SKM-1 (cell line): Measurements from ENCODE around the gene RAP1GAP2.
"Not testable (repeated sequence)": the region's sequence is repeated elsewhere in the genome, so short reads cannot be mapped to it uniquely, and the experiment has no call there.

Experiments
- DNase-seq: peaks from one replicate; lab custom pipeline; 2025; ENCODE audit not compliant: unreplicated experiment; lab: John Stamatoyannopoulos, UW

RAP1GAP2 gene

GRCh38 chr17:2991396-2992180 is 195.3 kb downstream of the RAP1GAP2 start:
- not testable (repeated sequence) for DNase-seq

DNA sequence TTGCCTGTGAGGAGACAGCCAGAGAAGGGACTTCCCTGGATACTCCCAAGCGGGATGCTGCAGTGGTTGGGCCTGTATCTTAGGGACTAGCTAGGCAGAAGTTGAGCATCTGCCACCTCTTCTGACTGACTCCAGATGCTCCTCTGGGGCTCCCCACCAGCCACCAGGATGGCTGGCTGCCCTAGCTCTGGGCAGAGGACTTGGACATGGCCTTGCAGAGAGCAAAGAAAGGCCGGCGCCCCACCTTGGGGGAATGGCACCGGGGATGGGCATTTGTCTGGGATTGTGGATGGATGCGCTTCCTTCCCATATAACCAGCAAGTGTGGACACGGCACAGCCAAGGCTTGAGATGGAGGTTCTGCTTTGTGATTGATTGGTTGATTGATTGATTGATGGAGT is 198.2 kb downstream of the RAP1GAP2 start:
- no peak for DNase-seq

DNA sequence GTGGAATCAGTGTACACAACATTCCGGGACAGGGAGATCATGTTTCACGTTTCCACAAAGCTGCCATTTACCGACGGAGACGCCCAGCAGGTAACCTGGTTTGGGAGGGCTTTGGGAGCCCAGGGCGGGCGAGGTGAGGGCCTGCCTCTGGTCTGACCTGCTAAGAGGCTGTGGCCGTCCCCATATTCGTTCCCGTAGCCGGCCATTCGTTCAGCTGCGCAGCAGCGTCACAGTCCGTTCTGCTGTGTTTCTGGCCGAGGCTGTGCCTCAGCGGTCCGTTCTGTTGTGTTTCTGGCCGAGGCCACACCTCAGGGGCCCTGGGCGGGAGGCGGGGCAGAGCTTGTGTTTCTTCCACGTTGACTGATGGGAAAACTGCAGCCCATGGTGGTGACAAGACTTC is 199.1 kb downstream of the RAP1GAP2 start:
- DNase-seq: no peak

DNA sequence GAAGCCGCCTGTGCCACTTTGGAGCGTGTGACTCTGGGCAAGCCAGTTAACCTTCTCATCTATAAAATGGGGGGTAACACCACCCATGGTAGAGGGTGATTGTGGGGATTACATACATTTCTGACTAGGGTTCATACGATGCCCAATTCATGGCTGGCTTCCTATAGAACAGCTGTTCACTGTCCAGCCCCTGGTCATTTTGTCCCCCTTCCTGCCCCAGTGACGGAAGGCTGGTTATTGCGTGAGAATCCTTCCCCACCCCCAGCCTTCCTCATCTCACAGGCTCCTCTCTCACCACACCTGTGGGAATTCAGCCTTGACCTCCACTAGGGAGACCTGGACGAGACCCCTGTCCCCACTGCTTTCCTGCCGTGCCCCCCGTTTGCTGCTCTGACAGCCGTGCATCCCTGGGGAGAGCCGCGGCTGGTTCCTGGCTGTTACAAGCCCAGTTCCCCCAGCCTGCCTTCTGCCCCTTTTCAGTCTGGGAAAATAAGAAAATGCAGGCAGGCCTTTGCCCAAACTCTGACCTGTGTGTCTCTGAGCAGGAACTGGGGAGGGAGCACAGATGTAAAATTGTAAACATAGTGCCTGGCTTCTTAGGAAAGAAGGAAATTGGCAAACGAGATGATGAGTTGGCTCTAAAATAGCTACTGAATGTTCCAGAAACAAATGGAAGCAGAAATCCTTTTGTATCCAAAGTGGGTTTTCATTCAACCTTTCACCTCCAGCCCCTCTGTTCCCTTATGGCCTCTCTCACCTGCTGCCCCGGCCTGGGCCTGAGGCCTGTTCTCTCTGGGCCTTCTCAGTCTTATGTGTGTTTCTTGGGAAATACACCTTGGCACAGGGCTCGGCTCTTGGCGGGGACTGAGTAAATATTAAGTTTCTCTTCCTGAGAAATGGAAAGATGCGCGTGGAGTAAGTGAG is 199.9 kb downstream of the RAP1GAP2 start:
- DNase-seq: no peak

GRCh38 chr17:2996810-2997670 is 200.8 kb downstream of the RAP1GAP2 start:
- DNase-seq: no peak

DNA sequence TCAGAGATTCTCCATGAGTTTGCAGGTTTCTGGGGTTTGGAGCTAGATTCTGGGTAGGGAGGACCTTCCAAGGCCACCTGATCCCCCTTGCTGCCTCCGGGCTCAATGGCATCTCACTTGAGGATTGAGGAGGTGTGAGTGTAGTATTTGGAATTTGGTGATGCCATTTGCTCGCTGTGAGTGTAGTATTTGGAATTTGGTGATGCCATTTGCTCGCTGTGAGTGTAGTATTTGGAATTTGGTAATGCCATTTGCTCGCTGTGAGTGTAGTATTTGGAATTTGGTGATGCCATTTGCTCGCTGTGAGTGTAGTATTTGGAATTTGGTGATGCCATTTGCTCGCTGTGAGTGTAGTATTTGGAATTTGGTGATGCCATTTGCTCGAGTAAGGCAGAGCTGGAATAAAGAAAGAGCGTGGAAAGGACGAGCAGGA is 202.2 kb downstream of the RAP1GAP2 start:
- DNase-seq: not testable (repeated sequence)

DNA sequence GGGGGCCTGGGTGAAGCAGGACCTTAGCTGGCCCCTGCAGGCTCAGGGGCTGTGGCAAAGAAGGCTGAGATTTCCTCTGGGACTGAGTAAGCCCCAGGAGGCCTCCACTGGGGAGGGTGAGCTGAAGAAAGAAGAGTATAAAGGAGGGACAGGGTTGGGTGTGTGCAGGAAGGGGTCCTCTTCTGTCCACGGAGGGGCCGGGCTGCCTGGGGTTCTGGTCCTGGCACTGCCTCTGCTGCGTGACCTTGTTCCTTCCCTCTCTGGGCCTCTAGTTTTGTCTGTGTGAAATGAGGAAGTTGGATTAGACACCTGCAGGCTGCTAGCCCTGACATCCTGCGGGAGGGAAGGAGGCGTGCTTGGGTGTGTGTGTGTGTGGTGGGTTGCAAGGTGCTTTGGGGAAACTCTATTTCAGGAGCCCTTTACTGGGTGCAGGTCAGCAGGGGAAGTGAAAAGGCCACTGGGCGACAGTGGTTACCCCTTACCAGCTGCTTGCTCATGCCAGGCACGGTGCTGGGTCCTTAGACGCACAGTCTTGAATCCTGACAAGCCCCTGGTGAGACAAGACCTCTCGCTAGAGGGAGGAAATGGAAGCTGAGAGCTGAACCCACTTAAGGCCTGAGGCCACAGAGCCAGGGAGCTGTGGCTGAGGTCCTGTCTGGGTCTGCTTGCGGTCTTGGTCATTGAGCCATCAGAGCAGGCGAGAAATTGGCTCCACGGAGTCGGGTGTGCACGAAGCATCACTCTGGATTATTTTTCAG is 206.5 kb downstream of the RAP1GAP2 start:
- peak; percentile 29 for DNase-seq

GRCh38 chr17:3003296-3004149 is 207.3 kb downstream of the RAP1GAP2 start:
- peak; percentile 26 for DNase-seq

DNA sequence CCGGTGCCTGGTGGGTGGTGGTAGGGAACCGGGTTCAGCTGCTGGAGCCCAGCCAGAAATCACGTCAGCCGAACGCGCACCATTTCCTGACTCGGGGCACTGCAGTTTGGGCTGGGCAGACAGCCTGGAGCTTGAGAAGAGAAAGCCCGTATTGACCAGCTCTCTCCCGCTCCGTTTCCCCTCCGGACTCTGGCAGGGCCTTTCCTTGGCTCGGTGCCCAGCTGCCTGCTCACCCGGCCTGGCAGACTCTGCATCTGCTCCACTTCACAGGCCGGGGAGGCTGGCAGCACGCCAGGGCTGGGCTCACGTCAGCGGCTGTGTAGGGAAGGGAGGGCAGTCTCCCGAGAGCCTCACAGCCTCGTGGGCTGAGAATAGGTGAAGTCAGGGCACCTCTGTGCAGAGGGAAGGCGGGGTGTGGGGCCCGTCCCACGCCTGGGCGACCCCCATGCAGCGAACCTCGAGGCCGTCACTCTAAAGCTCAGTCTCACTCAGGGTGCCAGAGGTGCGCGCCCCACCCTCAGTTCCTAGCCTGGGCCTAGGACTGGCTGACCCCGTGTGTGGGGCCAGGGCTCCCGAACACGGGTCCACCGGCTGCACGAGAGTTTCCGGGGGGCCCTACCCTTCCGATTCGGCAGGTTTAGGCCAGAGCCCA is 208.0 kb downstream of the RAP1GAP2 start:
- DNase-seq: no peak

DNA sequence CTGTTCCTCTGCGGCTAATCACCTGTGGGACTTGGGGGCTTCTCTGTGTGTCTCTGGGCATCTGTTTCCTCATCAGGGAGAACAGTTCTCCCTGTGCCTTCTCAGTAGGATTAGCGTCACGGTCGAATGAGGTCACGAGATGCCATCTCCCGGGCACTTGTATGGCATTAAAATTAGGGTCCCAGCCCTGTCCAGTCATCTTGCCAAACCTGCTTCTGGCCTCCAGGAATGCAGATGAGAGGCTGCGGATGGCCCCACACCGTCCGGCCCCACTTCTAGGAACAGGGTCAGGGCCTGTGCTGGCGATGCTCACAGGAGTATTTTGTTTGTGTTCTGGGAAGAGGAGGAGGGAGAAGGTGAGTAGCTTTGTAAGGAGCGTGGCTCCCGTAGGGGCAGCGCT is 208.7 kb downstream of the RAP1GAP2 start:
- no peak for DNase-seq

GRCh38 chr17:3005696-3006095 is 209.5 kb downstream of the RAP1GAP2 start:
- DNase-seq: no peak

DNA sequence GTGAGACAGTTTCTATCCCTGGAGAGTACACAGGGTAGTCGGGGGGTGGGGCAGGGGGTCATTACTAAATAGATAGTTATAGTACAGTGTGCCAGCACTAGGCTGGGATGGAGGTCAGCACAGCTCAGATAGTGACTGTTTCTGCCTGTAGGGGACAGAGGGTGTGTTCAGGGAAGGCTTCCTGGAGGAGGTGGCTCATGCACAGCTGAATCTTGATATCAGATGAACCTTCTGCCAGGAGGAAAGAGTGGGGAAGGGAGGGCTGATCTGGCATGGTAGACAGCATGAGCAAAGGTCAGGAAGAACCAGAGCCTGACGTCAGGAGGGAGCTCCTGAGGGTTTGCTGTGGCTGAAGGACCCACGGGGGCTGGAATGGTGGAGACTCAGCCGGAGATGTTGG is 210.6 kb downstream of the RAP1GAP2 start:
- DNase-seq: no peak

DNA sequence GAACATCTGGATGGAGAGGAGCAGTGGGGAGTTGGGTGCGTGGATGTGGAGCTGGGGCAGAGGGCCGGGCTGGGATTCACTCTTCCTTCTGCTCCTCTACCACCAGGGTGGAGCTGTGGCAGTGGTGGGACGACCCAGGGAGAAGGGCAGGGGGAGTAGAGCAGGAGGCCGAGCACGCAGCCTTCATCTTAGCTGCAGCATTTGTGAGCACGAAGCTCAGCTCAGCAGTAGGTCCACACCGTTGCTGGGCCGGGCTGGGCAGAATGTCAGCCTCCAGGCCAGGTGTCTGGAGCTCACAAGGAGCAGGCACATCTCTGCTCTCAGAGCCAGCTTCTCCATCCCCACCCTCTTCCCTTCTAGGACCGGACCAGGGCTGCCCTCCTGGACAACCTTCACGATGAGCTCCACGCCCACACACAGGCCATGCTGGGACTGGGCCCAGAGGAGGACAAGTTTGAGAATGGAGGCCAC is 211.4 kb downstream of the RAP1GAP2 start:
- DNase-seq: no peak

- no peak for DNase-seq
Measured at GRCh38 chr17:3008336-3009288, 212.4 kb downstream of the RAP1GAP2 start.

DNA sequence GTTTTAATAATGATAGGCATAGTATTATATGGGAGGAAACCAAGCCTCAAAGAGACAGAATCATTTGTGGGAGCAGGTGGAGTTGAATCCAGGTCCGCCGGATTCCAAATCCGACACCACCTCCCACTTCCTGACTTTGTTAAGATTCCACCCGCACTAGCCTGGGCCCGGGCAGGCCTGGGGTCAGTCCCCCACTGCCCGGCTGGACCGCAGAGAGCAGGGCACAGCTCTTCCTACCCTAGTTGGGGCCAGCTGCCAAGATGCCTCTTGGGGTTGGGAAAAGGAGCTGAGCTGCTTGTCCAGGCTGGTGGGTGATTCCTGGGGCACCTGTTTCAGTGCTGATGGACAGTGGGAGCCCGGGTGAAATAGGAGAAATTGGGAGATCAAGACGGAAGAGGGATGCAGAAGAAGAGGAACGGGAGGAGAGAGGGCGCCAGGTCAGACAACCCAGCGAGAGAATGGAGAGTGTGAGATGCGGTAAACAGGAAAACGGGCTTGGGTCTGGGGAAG is 213.2 kb downstream of the RAP1GAP2 start:
- DNase-seq: no peak

DNA sequence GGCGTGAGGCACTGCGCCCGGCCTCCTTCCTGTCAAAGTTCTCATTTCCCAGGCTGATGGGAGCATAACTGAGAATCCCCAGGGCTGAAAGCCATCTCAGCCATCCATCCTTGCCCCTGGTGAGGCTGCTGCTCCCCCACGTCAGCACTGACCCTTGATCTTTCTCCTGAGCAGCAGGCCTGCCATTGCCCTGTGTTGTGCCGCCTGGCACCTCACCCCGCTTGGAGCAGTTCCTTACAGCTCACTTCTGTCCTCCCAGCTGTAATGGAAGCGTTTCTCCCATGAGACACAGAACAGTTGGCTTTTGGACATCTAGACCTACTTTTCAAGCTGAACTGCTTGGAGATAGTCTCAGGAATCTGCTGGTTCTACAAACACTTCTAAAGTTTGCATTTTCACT is 215.7 kb downstream of the RAP1GAP2 start:
- no peak for DNase-seq

GRCh38 chr17:3012926-3013581 is 216.8 kb downstream of the RAP1GAP2 start:
- no peak for DNase-seq
